Mucosa of rectum (tissue), 2 donors: Measurements from ENCODE around the gene LYRM4.

Experiments
- H3K27ac ChIP-seq, 2 donors: one replicate each; pipeline ENCODE4 v1.7.0; 2013; ENCODE audit warnings: inconsistent platforms in 2 of 2, low read depth in 2 of 2, low read length in 2 of 2
- H3K27me3 ChIP-seq, 2 donors: one replicate each; pipeline ENCODE4 v1.7.0; 2013; ENCODE audit warnings: low read length in 2 of 2; ENCODE audit not compliant: control insufficient read depth in 2 of 2, insufficient read depth in 2 of 2
- H3K36me3 ChIP-seq, 2 donors: one replicate each; pipeline ENCODE4 v1.7.0; 2013; ENCODE audit warnings: low read length in 2 of 2; ENCODE audit not compliant: control insufficient read depth in 2 of 2, insufficient read depth in 2 of 2
- H3K4me1 ChIP-seq, 2 donors: one replicate each; pipeline ENCODE4 v1.7.0; 2013; ENCODE audit warnings: low read length in 2 of 2, mild to moderate bottlenecking in 1 of 2; ENCODE audit not compliant: control insufficient read depth in 2 of 2, insufficient read depth in 2 of 2
- H3K4me3 ChIP-seq, 2 donors: one replicate each; pipeline ENCODE4 v1.7.0; 2013; ENCODE audit warnings: low read length in 2 of 2
- H3K9ac ChIP-seq, 2 donors: one replicate each; pipeline ENCODE4 v1.7.0; 2013; ENCODE audit warnings: low read length in 2 of 2, low read depth in 1 of 2, mild to moderate bottlenecking in 1 of 2
- H3K9me3 ChIP-seq, 2 donors: one replicate each; pipeline ENCODE4 v1.7.0; 2013; ENCODE audit warnings: low read length in 2 of 2; ENCODE audit not compliant: control insufficient read depth in 2 of 2
- donor health status: healthy.
- donor health status: Normal muscosa, but diverticular disease.

The LYRM4 gene

GRCh38 chr6:5080574-5080973 lies 180.2 kb downstream of the LYRM4 start:
- Histone ChIP-seq H3K36me3 (no peaks in the 10 kb centered on the region), H3K9ac (no peak overlapping the region), H3K4me3 (no peak overlapping the region), H3K4me1 (peaks cover 0 to under 1% of the 10 kb centered on the region in 2 donors), H3K9me3 (no peaks in the 10 kb centered on the region), H3K27ac (no peak overlapping the region), H3K27me3 (no peaks in the 10 kb centered on the region)

- Histone ChIP-seq H3K36me3 (no peaks in the 10 kb centered on the region), H3K4me3 (no peak overlapping the region), H3K27ac (no peak overlapping the region), H3K27me3 (no peaks in the 10 kb centered on the region), H3K4me1 (no peaks in the 10 kb centered on the region), H3K9me3 (no peaks in the 10 kb centered on the region), H3K9ac (no peak overlapping the region)
Observed at GRCh38 chr6:5079692-5080091, 181.1 kb downstream of the LYRM4 start.

- H3K27ac ChIP-seq = no peak overlapping the region
- no peaks in the 10 kb centered on the region for H3K27me3 ChIP-seq
- no peaks in the 10 kb centered on the region for H3K36me3 ChIP-seq
- H3K4me3 ChIP-seq = no peak overlapping the region
- H3K9me3 ChIP-seq = no peaks in the 10 kb centered on the region
- no peak overlapping the region for H3K9ac ChIP-seq
- H3K4me1 ChIP-seq = no peaks in the 10 kb centered on the region
Observed at GRCh38 chr6:5078121-5078669, 182.6 kb downstream of the LYRM4 start.

GRCh38 chr6:5076931-5077330 lies 183.8 kb downstream of the LYRM4 start:
- Histone ChIP-seq H3K4me3 (no peak overlapping the region), H3K4me1 (no peaks in the 10 kb centered on the region), H3K27ac (no peak overlapping the region), H3K9ac (no peak overlapping the region), H3K27me3 (no peaks in the 10 kb centered on the region), H3K36me3 (no peaks in the 10 kb centered on the region), H3K9me3 (no peaks in the 10 kb centered on the region)

GRCh38 chr6:5073992-5074391 lies 186.8 kb downstream of the LYRM4 start:
- H3K4me3 ChIP-seq = no peak overlapping the region
- H3K27ac ChIP-seq = no peak overlapping the region
- no peaks in the 10 kb centered on the region for H3K27me3 ChIP-seq
- no peak overlapping the region for H3K9ac ChIP-seq
- H3K36me3 ChIP-seq = no peaks in the 10 kb centered on the region
- no peaks in the 10 kb centered on the region for H3K9me3 ChIP-seq
- no peaks in the 10 kb centered on the region for H3K4me1 ChIP-seq

GRCh38 chr6:5072440-5072839 lies 188.3 kb downstream of the LYRM4 start:
- no peak overlapping the region for H3K27ac ChIP-seq
- no peaks in the 10 kb centered on the region for H3K4me1 ChIP-seq
- no peaks in the 10 kb centered on the region for H3K9me3 ChIP-seq
- H3K27me3 ChIP-seq = no peaks in the 10 kb centered on the region
- no peak overlapping the region for H3K9ac ChIP-seq
- H3K36me3 ChIP-seq = no peaks in the 10 kb centered on the region
- H3K4me3 ChIP-seq = no peak overlapping the region

GRCh38 chr6:5071216-5071615 lies 189.5 kb downstream of the LYRM4 start:
- no peak overlapping the region for H3K27ac ChIP-seq
- no peaks in the 10 kb centered on the region for H3K36me3 ChIP-seq
- H3K4me3 ChIP-seq = no peak overlapping the region
- H3K9ac ChIP-seq = no peak overlapping the region
- no peaks in the 10 kb centered on the region for H3K9me3 ChIP-seq
- no peaks in the 10 kb centered on the region for H3K27me3 ChIP-seq
- H3K4me1 ChIP-seq = no peaks in the 10 kb centered on the region

GRCh38 chr6:5068153-5068751 lies 192.5 kb downstream of the LYRM4 start:
- Histone ChIP-seq H3K27ac (no peak overlapping the region), H3K9me3 (no peaks in the 10 kb centered on the region), H3K27me3 (no peaks in the 10 kb centered on the region), H3K4me3 (no peak overlapping the region), H3K36me3 (no peaks in the 10 kb centered on the region), H3K4me1 (no peaks in the 10 kb centered on the region), H3K9ac (no peak overlapping the region)

GRCh38 chr6:5067305-5067704 lies 193.4 kb downstream of the LYRM4 start:
- Histone ChIP-seq H3K36me3 (no peaks in the 10 kb centered on the region), H3K4me3 (no peak overlapping the region), H3K4me1 (no peaks in the 10 kb centered on the region), H3K27me3 (no peaks in the 10 kb centered on the region), H3K9me3 (no peaks in the 10 kb centered on the region), H3K9ac (no peak overlapping the region), H3K27ac (no peak overlapping the region)

GRCh38 chr6:5066456-5067093 lies 194.2 kb downstream of the LYRM4 start:
- H3K9ac ChIP-seq = no peak overlapping the region
- H3K27ac ChIP-seq = no peak overlapping the region
- H3K4me3 ChIP-seq = no peak overlapping the region
- H3K9me3 ChIP-seq = no peaks in the 10 kb centered on the region
- no peaks in the 10 kb centered on the region for H3K4me1 ChIP-seq
- no peaks in the 10 kb centered on the region for H3K27me3 ChIP-seq
- no peaks in the 10 kb centered on the region for H3K36me3 ChIP-seq
